Measurements from ENCODE around the gene DENND5A. TPM values are rescaled to one million over a fixed set of nuclear protein-coding genes. Genes with fewer than 3 reads are reported as not detected.

The DENND5A gene
- total RNA-seq, 4 donors from 2014 or later: 13.8 to 56.3 (median 23.4) TPM

DNA sequence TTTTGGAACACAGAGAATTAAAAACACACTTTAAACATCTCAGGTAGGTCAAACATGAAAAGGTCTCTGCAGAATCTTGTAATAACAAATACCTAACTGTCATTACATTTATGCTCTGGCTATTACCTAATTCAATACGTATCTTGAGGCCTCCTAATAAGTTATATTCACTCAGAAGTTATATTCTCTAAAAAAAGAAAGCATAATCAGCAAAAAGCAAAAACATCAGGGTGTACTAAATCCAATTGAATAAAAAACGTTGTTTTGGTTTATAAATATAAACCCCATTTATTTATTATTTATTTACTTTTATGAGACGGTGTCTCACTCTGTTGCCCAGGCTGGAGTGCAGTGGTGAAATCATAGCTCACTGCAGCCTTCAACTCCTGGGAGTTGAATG, 39.0 kb upstream of the DENND5A start:
- WGBS, 2 donors: 74 to 84% methylated on average over 3 of the region's 3 CpGs
- no peaks in the 10 kb centered on the region for H3K9me3 ChIP-seq
- H3K36me3 ChIP-seq: peaks cover 0 to 10% (median 0%) of the 10 kb centered on the region in 3 donors
- H3K4me1 ChIP-seq: no peaks in the 10 kb centered on the region
- intact Hi-C loops (cut with DNase I): no loop called here
- no peak for TF ChIP-seq POLR2A (IDR thresholded peaks at IDR 0.05)
- TF ChIP-seq, protein P1, sequence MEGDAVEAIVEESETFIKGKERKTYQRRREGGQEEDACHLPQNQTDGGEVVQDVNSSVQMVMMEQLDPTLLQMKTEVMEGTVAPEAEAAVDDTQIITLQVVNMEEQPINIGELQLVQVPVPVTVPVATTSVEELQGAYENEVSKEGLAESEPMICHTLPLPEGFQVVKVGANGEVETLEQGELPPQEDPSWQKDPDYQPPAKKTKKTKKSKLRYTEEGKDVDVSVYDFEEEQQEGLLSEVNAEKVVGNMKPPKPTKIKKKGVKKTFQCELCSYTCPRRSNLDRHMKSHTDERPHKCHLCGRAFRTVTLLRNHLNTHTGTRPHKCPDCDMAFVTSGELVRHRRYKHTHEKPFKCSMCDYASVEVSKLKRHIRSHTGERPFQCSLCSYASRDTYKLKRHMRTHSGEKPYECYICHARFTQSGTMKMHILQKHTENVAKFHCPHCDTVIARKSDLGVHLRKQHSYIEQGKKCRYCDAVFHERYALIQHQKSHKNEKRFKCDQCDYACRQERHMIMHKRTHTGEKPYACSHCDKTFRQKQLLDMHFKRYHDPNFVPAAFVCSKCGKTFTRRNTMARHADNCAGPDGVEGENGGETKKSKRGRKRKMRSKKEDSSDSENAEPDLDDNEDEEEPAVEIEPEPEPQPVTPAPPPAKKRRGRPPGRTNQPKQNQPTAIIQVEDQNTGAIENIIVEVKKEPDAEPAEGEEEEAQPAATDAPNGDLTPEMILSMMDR (IDR thresholded peaks at IDR 0.05): no peak
- H3K27ac ChIP-seq: no peak overlapping the region
- no peak overlapping the region for H3K4me3 ChIP-seq
- no peaks in the 10 kb centered on the region for H3K27me3 ChIP-seq
- no peak for DNase-seq

DNA sequence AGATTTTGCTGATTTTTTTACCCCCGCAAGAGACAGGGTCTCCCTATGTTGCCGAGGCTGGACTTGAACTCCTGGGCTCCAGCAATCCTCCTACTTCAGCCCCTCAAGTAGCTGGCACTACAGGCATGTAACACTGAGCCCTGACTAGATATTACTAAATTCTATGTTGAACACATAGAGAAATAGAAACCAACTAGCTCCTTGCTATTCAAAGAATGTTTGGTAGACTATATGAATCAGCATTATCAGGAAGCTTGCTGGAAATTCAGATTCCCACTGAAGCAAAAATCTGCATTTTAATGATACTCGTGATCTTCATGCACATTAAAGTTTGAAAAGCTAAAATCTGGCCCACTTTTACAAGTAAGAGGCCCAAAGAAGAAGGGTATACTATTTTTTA, 37.3 kb upstream of the DENND5A start:
- no peak for DNase-seq
- H3K9me3 ChIP-seq: no peaks in the 10 kb centered on the region

DNA sequence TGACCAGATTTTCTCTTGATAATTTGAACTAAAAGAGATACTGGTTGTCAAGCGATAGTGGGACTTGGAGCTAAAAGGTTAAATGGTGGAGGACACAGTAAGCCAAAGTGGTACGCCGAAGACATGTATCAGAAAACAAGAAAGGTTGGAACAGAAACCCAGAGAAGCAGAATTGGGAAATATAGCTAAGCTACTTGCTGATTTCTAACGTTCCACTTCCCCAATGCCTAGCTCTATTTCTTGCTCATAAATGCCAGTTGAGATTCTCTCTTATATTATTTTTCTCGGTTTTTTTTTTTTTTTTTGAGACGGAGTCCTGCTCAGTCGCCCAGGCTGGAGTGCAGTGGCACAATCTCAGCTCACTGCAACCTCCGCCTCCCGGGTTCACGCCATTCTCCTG, 36.6 kb upstream of the DENND5A start:
- intact Hi-C loops (cut with DNase I): no loop called here
- H3K27me3 ChIP-seq: no peaks in the 10 kb centered on the region
- WGBS, 2 donors: 83 to 86% methylated on average over 7 to 9 of the region's 10 CpGs
- TF ChIP-seq POLR2A (IDR thresholded peaks at IDR 0.05): no peak
- TF ChIP-seq, protein P1 (IDR thresholded peaks at IDR 0.05): no peak
- no peaks in the 10 kb centered on the region for H3K9me3 ChIP-seq
- H3K27ac ChIP-seq: no peak overlapping the region
- no peak for DNase-seq
- no peaks in the 10 kb centered on the region for H3K4me1 ChIP-seq
- H3K36me3 ChIP-seq: peaks cover 0 to 33% (median 0%) of the 10 kb centered on the region in 3 donors
- H3K4me3 ChIP-seq: no peak overlapping the region

More for the DNA sequence above, 37.3 kb upstream of the DENND5A start:
- no peaks in the 10 kb centered on the region for H3K27me3 ChIP-seq
- H3K36me3 ChIP-seq: peaks cover 0 to 26% (median 0%) of the 10 kb centered on the region in 3 donors
- no peak overlapping the region for H3K27ac ChIP-seq
- no peak overlapping the region for H3K4me3 ChIP-seq
- H3K4me1 ChIP-seq: no peaks in the 10 kb centered on the region
- intact Hi-C loops (cut with DNase I): no loop called here
- 100% methylated on average over 3 of the region's 3 CpGs; no CpG with 5 or more reads in 1 of the 2 donors for WGBS, 2 donors
- TF ChIP-seq, protein P1 (IDR thresholded peaks at IDR 0.05): no peak
- TF ChIP-seq POLR2A (IDR thresholded peaks at IDR 0.05): no peak

DNA sequence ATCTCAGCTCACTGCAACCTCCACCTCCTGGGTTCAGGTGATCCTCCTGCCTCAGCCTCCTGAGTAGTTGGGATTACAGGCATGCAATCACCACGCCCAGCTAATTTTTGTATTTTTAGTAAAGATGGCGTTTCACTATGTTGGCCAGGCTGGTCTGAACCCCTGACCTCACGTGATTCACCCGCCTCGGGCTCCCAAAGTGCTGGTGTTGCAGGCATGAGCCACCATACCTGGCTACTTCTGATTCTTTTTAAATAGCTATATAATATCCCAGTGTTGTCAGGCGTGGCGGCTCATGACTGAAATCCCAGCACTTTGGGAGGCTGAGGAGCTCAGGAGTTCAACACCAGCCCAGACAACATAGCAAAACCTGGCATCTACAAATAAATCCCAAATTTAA, 28.5 kb upstream of the DENND5A start:
- no peaks in the 10 kb centered on the region for H3K9me3 ChIP-seq
- peaks cover 0 to 73% (median 0%) of the 10 kb centered on the region in 3 donors for H3K36me3 ChIP-seq
- intact Hi-C loops (cut with DNase I): no loop called here
- 80 to 95% methylated on average over 2 to 6 of the region's 7 CpGs for WGBS, 2 donors
- no peak for DNase-seq
- H3K4me3 ChIP-seq: no peak overlapping the region
- H3K4me1 ChIP-seq: no peaks in the 10 kb centered on the region
- H3K27ac ChIP-seq: no peak overlapping the region
- TF ChIP-seq, protein P1 (IDR thresholded peaks at IDR 0.05): no peak
- no peaks in the 10 kb centered on the region for H3K27me3 ChIP-seq

DNA sequence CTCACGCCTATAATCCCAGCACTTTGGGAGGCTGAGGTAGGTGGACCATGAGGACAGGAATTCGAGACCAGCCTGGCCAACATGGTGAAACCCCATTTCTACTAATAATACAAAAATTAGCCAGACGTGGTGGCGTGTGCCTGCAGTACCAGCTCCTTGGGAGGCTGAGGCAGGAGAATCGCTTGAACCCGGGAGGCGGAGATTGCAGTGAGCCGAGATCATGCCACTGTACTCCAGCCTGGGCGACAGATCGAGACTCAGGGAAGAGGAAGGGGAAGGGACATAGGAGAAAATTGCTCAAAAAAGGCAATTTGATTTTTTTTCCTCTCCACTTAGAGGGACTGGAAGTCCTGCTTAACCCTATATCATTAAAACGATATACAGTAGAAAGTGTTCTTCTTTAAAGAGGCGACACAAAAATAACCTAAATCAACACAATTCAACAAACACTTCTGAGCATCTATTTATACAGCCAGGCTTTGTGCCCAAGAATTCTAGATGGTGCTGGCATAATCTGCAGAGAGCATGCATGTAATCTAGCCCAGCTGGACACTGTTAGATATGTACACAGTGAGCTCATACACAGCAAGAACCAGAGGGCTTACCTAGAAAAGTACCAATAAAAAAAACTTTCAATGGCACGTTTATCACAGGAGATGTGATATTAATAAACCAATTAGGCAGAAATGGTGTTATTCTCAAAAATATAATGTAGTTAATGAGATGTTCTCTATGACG, 20.9 kb upstream of the DENND5A start:
- Histone ChIP-seq H3K36me3 (peaks cover 0 to 69% (median 0%) of the 10 kb centered on the region in 3 donors), H3K27me3 (no peaks in the 10 kb centered on the region), H3K4me3 (no peak overlapping the region), H3K27ac (no peak overlapping the region), H3K9me3 (no peaks in the 10 kb centered on the region), H3K4me1 (no peaks in the 10 kb centered on the region)
- intact Hi-C loops (cut with DNase I): no loop called here
- WGBS, 2 donors: 87 to 90% methylated on average over 14 of the region's 14 CpGs
- DNase-seq: no peak
- no peak for TF ChIP-seq POLR2A (IDR thresholded peaks at IDR 0.05)
- TF ChIP-seq, protein P1 (IDR thresholded peaks at IDR 0.05): no peak

Data from esophagus squamous epithelium (tissue), 5 donors.